Vagina (tissue), 1 donor: Measurements from ENCODE around the gene GOLGA6L25. TPM values are rescaled to one million over a fixed set of nuclear protein-coding genes. Genes with fewer than 3 reads are reported as not detected.

Source experiments
- small RNA-seq: library from RNA; depleted of rRNA; stranded (forward); fragments of <200 nt; gene quantifications from one replicate; pipeline ENCODE3, GENCODE V24; 2016
- total RNA-seq: library from RNA; depleted of rRNA; stranded (reverse); fragments of >200 nt; gene quantifications from one replicate; pipeline ENCODE4 v1.2.3, GENCODE V29; 2016

Gene GOLGA6L25
- total RNA-seq, 1 donor from 2014 or later: not detected

Small RNAs within 50 kb of the gene (small RNA-seq; reads per million reads assigned to genes)
- gene AC138749.2: not detected
- gene RF00017: not detected

Other genes with a start within 250 kb of the GOLGA6L25 start
- gene HERC2, start 231.4 kb upstream of the GOLGA6L25 start, total RNA-seq: 45.2 TPM
- gene GOLGA6L24, start 195.5 kb upstream of the GOLGA6L25 start, total RNA-seq: not detected
- not detected for gene GOLGA8F, start 174.9 kb upstream of the GOLGA6L25 start, total RNA-seq
- not detected for gene GOLGA8G, start 20.6 kb upstream of the GOLGA6L25 start, total RNA-seq
- 10.8 TPM for gene GOLGA8M, start 158.9 kb downstream of the GOLGA6L25 start, total RNA-seq